ENCODE measurements around the gene CLIP1.

DNA sequence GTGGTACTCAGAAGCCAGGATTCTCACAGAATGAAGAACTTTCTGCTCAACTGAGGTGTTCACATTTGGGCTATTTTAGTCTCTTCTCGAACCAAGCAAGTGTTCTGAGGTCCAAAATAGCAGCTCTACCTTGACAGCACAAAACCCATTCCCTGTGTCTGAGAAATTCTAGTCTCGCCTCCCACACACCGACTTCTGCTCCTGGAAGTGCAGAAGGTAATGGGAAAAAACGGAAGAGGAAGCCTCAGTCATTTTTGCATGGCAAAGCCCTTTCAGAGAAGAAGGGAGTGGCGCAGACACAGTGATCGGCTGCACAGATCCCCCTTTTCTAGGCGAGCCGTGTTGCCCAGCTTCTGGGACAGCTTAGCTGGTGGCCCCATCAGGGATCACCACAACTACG lies 125.0 kb downstream of the CLIP1 start:
- TF ChIP-seq, protein P1, sequence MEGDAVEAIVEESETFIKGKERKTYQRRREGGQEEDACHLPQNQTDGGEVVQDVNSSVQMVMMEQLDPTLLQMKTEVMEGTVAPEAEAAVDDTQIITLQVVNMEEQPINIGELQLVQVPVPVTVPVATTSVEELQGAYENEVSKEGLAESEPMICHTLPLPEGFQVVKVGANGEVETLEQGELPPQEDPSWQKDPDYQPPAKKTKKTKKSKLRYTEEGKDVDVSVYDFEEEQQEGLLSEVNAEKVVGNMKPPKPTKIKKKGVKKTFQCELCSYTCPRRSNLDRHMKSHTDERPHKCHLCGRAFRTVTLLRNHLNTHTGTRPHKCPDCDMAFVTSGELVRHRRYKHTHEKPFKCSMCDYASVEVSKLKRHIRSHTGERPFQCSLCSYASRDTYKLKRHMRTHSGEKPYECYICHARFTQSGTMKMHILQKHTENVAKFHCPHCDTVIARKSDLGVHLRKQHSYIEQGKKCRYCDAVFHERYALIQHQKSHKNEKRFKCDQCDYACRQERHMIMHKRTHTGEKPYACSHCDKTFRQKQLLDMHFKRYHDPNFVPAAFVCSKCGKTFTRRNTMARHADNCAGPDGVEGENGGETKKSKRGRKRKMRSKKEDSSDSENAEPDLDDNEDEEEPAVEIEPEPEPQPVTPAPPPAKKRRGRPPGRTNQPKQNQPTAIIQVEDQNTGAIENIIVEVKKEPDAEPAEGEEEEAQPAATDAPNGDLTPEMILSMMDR (IDR thresholded peaks at IDR 0.05), result no peak
- TF ChIP-seq POLR2A (IDR thresholded peaks at IDR 0.05) (no peak), POLR2AphosphoS5 (IDR thresholded peaks at IDR 0.05) (no peak)

Data from sigmoid colon (tissue), 4 donors.